ENCODE data around the gene CREB3. TPM values are rescaled to one million over a fixed set of nuclear protein-coding genes. Genes with fewer than 3 reads are reported as not detected.
A peak's percentile ranks its signal among the peaks of the same experiment; 100 is the strongest.

CREB3 gene
- total RNA-seq, 4 donors from 2014 or later, result 17.8 to 39.6 (median 26.2) TPM

DNA sequence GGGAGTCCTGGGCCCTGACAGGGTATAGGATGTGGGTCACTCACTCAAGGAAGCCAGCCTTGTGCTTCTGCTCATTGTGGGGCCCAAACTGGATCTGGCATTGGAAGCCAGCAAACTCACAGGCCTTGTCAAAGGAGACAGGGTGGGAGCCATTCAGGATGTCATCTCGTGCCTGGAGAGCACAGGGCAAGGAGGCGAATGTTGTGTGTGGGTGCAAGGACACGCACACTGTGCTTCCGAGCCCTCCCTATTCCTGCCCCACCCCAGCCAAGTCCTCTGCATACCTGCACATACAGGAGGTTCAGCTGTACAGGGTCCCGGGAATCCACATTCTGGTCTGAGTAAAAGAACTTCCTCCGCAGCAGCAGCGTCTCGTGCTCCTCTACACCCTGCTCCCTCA is 8.6 kb upstream of the CREB3 start:
- no peaks in the 10 kb centered on the region for H3K27me3 ChIP-seq
- peaks cover 6 to 68% of the 10 kb centered on the region in 2 donors for H3K36me3 ChIP-seq
- H3K4me3 ChIP-seq, result no peak overlapping the region
- ATAC-seq, result no peak
- intact Hi-C loops (cut with DNase I; ENCODE audit: low total_unique reads) (no loop called here), in situ Hi-C loops (cut with MboI; ENCODE audit: low sequenced_read_pairs in 4 of 4) (loop anchor here in 1 of 4 donors (10.0 kb wide), 1 partner anchor 59 kb away; the partner anchor contains the start of gene ARHGEF39)
- DNase-seq, result no peak
- no peaks in the 10 kb centered on the region for H3K9me3 ChIP-seq
- H3K27ac ChIP-seq, result no peak overlapping the region
- TF ChIP-seq POLR2A (IDR thresholded peaks at IDR 0.05), result no peak
- no peak for TF ChIP-seq CTCF (IDR thresholded peaks at IDR 0.05 in 4 of 5, conservative IDR thresholded peaks at IDR 0.05 in 1 of 5)
- peaks cover 16 to 26% of the 10 kb centered on the region in 2 donors for H3K4me1 ChIP-seq

DNA sequence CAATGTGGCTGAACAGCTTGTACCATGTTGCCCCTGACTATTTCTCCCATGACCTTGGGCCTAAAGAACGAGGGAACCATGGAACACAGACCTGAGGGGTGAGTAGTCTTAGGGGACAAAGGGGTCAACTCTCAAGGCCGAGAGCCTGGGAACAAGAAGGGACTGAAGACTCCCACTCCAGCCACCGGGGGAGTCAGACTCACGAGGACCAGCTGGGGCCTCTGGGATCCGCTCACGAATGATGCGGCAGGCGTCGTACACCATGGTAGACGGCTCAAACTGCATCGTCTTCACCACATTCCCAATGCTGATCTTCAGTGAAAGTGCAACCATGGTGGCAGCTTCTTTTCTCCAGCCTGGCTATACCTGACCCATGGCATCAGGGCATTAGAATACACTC is 7.1 kb upstream of the CREB3 start:
- no peak overlapping the region for H3K4me3 ChIP-seq
- intact Hi-C loops (cut with DNase I; ENCODE audit: low total_unique reads) (no loop called here), in situ Hi-C loops (cut with MboI; ENCODE audit: low sequenced_read_pairs in 4 of 4) (loop anchor here in 2 of 4 donors (10.0 to 25.0 kb wide), 2 partner anchors 61 to 238 kb away; partner anchors contain the start of genes ARHGEF39 (in 1 of the 2) and RUSC2 (in 1 of the 2))
- H3K27me3 ChIP-seq, result no peaks in the 10 kb centered on the region
- no peak overlapping the region for H3K27ac ChIP-seq
- DNase-seq (no peak), ATAC-seq (no peak)
- peaks cover 6 to 53% of the 10 kb centered on the region in 2 donors for H3K36me3 ChIP-seq
- H3K4me1 ChIP-seq, result peaks cover 31 to 41% of the 10 kb centered on the region in 2 donors
- TF ChIP-seq POLR2A (IDR thresholded peaks at IDR 0.05) (no peak), CTCF (IDR thresholded peaks at IDR 0.05 in 4 of 5, conservative IDR thresholded peaks at IDR 0.05 in 1 of 5) (no peak)
- no peaks in the 10 kb centered on the region for H3K9me3 ChIP-seq

GRCh38 chr9:35726931-35727330 is 5.5 kb upstream of the CREB3 start:
- no peak for ATAC-seq
- in situ Hi-C loops (cut with MboI; ENCODE audit: low sequenced_read_pairs in 4 of 4), result loop anchor here in 2 of 4 donors (10.0 to 25.0 kb wide), 2 partner anchors 62 to 240 kb away; partner anchors contain the start of genes ARHGEF39 (in 1 of the 2) and RUSC2 (in 1 of the 2)
- DNase-seq, result no peak
- peaks cover 0 to 38% of the 10 kb centered on the region in 2 donors for H3K36me3 ChIP-seq
- H3K4me3 ChIP-seq, result no peak overlapping the region
- H3K4me1 ChIP-seq, result peaks cover 40 to 50% of the 10 kb centered on the region in 2 donors
- intact Hi-C loops (cut with DNase I; ENCODE audit: low total_unique reads), result no loop called here
- H3K27ac ChIP-seq, result peak overlapping the region; percentile 62 to 98 (median 88)
- TF ChIP-seq CTCF (IDR thresholded peaks at IDR 0.05 in 4 of 5, conservative IDR thresholded peaks at IDR 0.05 in 1 of 5) (no peak), POLR2A (IDR thresholded peaks at IDR 0.05) (no peak)
- H3K27me3 ChIP-seq, result no peaks in the 10 kb centered on the region
- no peaks in the 10 kb centered on the region for H3K9me3 ChIP-seq

DNA sequence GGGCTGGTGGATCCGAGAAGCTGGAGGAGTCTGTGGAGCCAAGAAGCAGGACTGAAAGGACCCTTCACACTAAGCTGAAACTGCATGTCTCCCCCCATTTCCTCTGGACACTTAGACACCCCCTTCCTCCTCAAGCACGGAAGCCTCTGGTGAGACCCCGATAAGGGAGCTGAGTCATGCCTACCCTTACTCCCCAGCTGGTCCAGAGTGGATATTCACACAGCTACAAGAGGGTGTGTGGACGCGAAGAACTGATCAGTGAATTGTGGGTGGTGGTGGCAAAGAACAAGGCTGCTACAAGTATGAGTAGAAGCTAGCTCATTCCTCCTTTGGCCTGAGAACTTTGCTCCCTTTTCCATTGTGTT is 4.8 kb upstream of the CREB3 start:
- Histone ChIP-seq H3K4me1 (peaks cover 40 to 50% of the 10 kb centered on the region in 2 donors), H3K4me3 (peak overlapping the region in 2 of 4 donors; percentile 26 to 43), H3K9me3 (no peaks in the 10 kb centered on the region), H3K27me3 (no peaks in the 10 kb centered on the region), H3K36me3 (peaks cover 0 to 30% of the 10 kb centered on the region in 2 donors), H3K27ac (peak overlapping the region; percentile 62 to 98 (median 88))
- no peak for ATAC-seq
- intact Hi-C loops (cut with DNase I; ENCODE audit: low total_unique reads) (no loop called here), in situ Hi-C loops (cut with MboI; ENCODE audit: low sequenced_read_pairs in 4 of 4) (loop anchor here in 2 of 4 donors (10.0 to 25.0 kb wide), 2 partner anchors 63 to 240 kb away; partner anchors contain the start of genes ARHGEF39 (in 1 of the 2) and RUSC2 (in 1 of the 2))
- no peak for DNase-seq
- no peak for TF ChIP-seq CTCF (IDR thresholded peaks at IDR 0.05 in 4 of 5, conservative IDR thresholded peaks at IDR 0.05 in 1 of 5)
- no peak for TF ChIP-seq POLR2A (IDR thresholded peaks at IDR 0.05)
